Right lobe of liver (tissue), 4 donors: ENCODE data around the gene CSF1R.
A peak's percentile ranks its signal among the peaks of the same experiment; 100 is the strongest.

ENCODE experiments used
- POLR2A ChIP-seq: fragments of 450-650 bp; IDR thresholded peaks from one replicate; pipeline ENCODE4 v1.6.1; 2017; ENCODE audit warnings: antibody characterized with exemption, mild to moderate bottlenecking
- TF ChIP-seq, protein P1 (sequence below), 4 donors: fragments of 200-600 bp in 3 of 4; fragments of 450-650 bp in 1 of 4; IDR thresholded peaks; one replicate each; pipeline versions ENCODE4 v1.5.1 to v1.8.0; 2016 to 2022; ENCODE audit warnings: antibody characterized with exemption in 4 of 4, mild to moderate bottlenecking in 2 of 4
- donor health status: DM: no; HTN: no; CAD: no.
- donor health status: DM: no; HTN: no; CAD: no.
- donor health status: DM: no; HTN: yes; CAD: no.

DNA sequence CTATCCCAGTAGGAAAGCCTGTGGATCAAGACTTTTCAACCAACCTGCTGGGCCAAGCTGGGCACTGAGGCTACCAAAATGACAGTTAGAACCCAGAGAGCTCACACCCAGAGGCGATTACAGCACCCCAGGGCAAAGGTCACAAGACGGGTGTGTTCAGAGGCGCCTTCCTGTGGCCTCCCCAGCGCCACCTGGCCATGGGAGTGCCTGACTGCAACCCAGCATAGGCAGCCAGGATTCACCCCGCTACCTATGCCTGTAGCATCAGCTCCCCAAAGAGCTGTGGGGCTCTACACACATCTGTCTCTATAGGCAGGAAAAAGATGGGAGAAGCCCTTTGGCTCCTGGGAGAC, 35.8 kb upstream of the CSF1R start:
- TF ChIP-seq, protein P1, sequence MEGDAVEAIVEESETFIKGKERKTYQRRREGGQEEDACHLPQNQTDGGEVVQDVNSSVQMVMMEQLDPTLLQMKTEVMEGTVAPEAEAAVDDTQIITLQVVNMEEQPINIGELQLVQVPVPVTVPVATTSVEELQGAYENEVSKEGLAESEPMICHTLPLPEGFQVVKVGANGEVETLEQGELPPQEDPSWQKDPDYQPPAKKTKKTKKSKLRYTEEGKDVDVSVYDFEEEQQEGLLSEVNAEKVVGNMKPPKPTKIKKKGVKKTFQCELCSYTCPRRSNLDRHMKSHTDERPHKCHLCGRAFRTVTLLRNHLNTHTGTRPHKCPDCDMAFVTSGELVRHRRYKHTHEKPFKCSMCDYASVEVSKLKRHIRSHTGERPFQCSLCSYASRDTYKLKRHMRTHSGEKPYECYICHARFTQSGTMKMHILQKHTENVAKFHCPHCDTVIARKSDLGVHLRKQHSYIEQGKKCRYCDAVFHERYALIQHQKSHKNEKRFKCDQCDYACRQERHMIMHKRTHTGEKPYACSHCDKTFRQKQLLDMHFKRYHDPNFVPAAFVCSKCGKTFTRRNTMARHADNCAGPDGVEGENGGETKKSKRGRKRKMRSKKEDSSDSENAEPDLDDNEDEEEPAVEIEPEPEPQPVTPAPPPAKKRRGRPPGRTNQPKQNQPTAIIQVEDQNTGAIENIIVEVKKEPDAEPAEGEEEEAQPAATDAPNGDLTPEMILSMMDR (IDR thresholded peaks at IDR 0.05): peak in 1 of 4 donors; percentile 19
- TF ChIP-seq POLR2A: no peak
